ENCODE data around the gene DBNL. TPM values are rescaled to one million over a fixed set of nuclear protein-coding genes. Genes with fewer than 3 reads are reported as not detected.

The DBNL gene
- total and polyA plus RNA-seq, 8 donors = 22.1 to 53.7 (median 34.7) TPM

DNA sequence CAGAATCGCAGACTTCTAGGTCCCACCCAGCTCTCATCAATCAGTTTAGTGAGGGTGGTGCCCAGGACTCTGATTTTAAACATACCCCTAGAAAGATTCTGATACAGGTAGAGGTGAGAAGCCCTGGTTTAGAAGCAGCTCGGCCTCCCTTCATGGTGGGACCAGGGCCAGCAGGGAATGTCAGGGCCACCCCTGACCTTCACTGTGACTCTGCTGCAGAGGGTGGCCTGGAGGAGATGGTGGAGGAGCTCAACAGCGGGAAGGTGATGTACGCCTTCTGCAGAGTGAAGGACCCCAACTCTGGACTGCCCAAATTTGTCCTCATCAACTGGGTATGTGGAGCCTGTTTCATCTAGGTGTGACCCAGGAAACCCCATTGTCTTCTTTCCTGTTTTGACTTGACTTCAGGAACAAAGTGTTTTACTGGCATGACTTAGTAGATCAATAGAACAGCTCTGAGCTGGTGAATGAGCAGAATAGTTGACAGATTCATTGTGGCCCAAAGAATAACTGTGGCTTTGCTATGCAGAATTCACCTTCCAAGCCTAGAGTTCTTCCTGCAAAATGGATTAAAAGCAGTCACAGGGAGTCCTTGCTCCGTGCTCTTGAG is 7.2 kb downstream of the DBNL start:
- intact Hi-C loops (cut with DNase I) = no loop called here
- ATAC-seq (no peak), DNase-seq (peak in 2 of 6 donors; percentile 3 to 14), FAIRE-seq (no peak)
- H3K36me3 ChIP-seq = peaks cover 0 to 16% (median 0%) of the 10 kb centered on the region in 3 donors
- TF ChIP-seq, protein P1, sequence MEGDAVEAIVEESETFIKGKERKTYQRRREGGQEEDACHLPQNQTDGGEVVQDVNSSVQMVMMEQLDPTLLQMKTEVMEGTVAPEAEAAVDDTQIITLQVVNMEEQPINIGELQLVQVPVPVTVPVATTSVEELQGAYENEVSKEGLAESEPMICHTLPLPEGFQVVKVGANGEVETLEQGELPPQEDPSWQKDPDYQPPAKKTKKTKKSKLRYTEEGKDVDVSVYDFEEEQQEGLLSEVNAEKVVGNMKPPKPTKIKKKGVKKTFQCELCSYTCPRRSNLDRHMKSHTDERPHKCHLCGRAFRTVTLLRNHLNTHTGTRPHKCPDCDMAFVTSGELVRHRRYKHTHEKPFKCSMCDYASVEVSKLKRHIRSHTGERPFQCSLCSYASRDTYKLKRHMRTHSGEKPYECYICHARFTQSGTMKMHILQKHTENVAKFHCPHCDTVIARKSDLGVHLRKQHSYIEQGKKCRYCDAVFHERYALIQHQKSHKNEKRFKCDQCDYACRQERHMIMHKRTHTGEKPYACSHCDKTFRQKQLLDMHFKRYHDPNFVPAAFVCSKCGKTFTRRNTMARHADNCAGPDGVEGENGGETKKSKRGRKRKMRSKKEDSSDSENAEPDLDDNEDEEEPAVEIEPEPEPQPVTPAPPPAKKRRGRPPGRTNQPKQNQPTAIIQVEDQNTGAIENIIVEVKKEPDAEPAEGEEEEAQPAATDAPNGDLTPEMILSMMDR (IDR thresholded peaks at IDR 0.05) = no peak
- no peaks in the 10 kb centered on the region for H3K9me3 ChIP-seq
- no peak overlapping the region for H3K4me3 ChIP-seq
- no peaks in the 10 kb centered on the region for H3K4me1 ChIP-seq
- H3K27ac ChIP-seq = no peak overlapping the region
- no peaks in the 10 kb centered on the region for H3K27me3 ChIP-seq
- 90 to 94% methylated on average over 5 of the region's 5 CpGs for WGBS, 2 donors

DNA sequence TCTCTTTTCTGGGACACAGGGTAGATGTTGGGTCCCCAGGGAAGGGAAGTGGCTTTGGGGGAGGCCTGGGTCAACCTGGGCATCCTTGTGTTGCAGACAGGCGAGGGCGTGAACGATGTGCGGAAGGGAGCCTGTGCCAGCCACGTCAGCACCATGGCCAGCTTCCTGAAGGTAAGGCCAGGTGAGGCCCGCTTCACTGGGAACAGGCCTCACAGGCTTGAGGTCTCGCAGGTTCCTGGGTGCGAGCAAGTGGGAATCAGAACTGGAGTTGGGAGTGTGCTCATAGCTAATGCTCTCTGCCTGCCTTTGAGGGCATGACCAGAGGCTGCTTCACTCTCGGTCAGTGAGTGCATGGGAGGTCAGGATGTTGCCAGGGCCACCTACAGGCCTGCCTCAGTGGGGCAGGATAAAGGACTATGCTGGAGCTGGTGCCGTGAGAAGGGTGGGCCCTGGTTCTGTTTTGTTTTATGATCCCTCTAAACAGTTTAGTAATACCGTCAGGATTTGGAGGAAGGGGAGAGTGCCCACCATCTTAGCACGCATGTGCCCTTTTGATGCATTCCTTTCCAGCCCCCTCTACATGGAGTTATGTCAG is 8.4 kb downstream of the DBNL start:
- H3K36me3 ChIP-seq = peaks cover 8 to 26% (median 9%) of the 10 kb centered on the region in 3 donors
- intact Hi-C loops (cut with DNase I) = no loop called here
- no peaks in the 10 kb centered on the region for H3K9me3 ChIP-seq
- TF ChIP-seq, protein P1 (IDR thresholded peaks at IDR 0.05) = no peak
- WGBS, 2 donors = 95 to 96% methylated on average over 12 of the region's 12 CpGs
- DNase-seq (peak in 3 of 6 donors; percentile 7 to 49 (median 40)), ATAC-seq (no peak), FAIRE-seq (no peak)
- no peaks in the 10 kb centered on the region for H3K27me3 ChIP-seq
- H3K4me3 ChIP-seq = no peak overlapping the region
- no peak overlapping the region for H3K27ac ChIP-seq
- H3K4me1 ChIP-seq = no peaks in the 10 kb centered on the region

DNA sequence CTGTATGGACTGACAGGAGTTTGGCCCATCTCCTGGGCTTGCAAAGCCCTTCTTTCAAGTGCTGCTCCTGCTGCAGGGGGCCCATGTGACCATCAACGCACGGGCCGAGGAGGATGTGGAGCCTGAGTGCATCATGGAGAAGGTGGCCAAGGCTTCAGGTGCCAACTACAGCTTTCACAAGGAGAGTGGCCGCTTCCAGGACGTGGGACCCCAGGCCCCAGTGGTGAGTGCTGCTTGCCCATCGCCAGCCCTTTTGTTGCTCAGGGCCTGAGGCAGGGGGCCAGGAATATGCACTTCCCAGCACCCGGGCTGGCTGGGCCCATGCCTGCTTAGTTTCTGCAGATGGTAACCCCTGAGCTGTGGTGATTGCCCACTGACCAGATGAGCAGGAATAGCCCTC is 12.2 kb downstream of the DBNL start:
- FAIRE-seq (no peak), ATAC-seq (no peak), DNase-seq (peak in 3 of 6 donors; percentile 8 to 38 (median 30))
- Histone ChIP-seq H3K36me3 (peaks cover 9 to 42% (median 33%) of the 10 kb centered on the region in 3 donors), H3K9me3 (no peaks in the 10 kb centered on the region), H3K27ac (no peak overlapping the region), H3K27me3 (no peaks in the 10 kb centered on the region), H3K4me3 (no peak overlapping the region), H3K4me1 (no peaks in the 10 kb centered on the region)
- WGBS, 2 donors = 84 to 92% methylated on average over 7 of the region's 7 CpGs
- intact Hi-C loops (cut with DNase I) = no loop called here
- TF ChIP-seq, protein P1 (IDR thresholded peaks at IDR 0.05) = no peak

DNA sequence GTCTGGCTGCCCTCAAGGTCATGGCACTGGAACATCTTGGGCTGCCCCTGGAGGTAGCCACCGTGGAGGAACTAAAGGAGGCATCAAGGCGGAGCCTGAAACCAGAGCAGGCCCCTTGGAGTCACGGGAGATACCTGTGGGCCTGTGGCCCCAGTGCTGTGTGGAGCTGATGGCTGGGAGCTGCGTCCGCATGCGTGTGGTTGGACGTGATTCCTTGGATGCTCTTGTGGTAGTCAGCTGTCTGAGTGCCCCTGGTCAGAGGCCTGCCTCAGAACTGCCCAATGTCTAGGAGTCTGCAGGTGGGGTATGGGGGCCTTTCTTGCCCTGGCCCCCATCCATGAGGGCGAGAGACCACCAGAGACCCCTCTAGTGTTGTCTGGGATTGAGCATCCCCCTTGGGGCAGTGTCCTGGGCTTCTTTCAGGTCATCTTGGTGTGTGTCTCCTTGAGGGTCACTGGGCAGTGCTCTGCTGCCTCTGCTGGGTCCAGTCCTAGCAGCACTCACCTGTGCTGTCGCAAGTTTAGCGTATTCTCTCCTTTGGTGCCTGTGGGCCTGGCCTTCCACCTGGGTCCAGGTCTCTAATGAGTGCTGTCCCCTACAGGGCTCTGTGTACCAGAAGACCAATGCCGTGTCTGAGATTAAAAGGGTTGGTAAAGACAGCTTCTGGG is 12.8 kb downstream of the DBNL start:
- FAIRE-seq (no peak), DNase-seq (peak in 3 of 6 donors; percentile 11 to 42 (median 42)), ATAC-seq (no peak)
- H3K4me1 ChIP-seq = no peaks in the 10 kb centered on the region
- WGBS, 2 donors = 88 to 94% methylated on average over 11 of the region's 11 CpGs
- H3K4me3 ChIP-seq = no peak overlapping the region
- intact Hi-C loops (cut with DNase I) = no loop called here
- TF ChIP-seq, protein P1 (IDR thresholded peaks at IDR 0.05) = no peak
- no peaks in the 10 kb centered on the region for H3K9me3 ChIP-seq
- H3K27ac ChIP-seq = no peak overlapping the region
- H3K36me3 ChIP-seq = peaks cover 9 to 42% (median 33%) of the 10 kb centered on the region in 3 donors
- H3K27me3 ChIP-seq = no peaks in the 10 kb centered on the region

Data from pancreas (tissue), 10 donors.